Measurements from ENCODE around the gene ZNF831. TPM values are rescaled to one million over a fixed set of nuclear protein-coding genes. Genes with fewer than 3 reads are reported as not detected.

The ZNF831 gene
- total and polyA plus RNA-seq, 10 of the 15 experiments (the other 5 are each of a cell fraction or from before 2014, with no cell fraction given), result 0.01 to 0.97 (median 0.23) TPM

- ChIA-PET RAD21 (ENCODE audit: unreplicated experiment) (no interaction called here), POLR2A (no interaction called here), CTCF (interaction anchor here (0.9 kb wide), 1 partner anchor 9 kb away, joined by 3 read pairs; no protein-coding TSS in a partner anchor), SMC1A (ENCODE audit: uncharacterized antibody, unreplicated experiment) (no interaction called here)
- Histone ChIP-seq H3K9ac (ENCODE audit: control insufficient read depth, insufficient read depth, low read length) (no peak overlapping the region), H3K4me2 (ENCODE audit: control insufficient read depth, insufficient read depth) (no peak overlapping the region), H3K9me3 (replicated peaks; ENCODE audit: control insufficient read depth, insufficient read depth, low read length) (no peaks in the 10 kb centered on the region), H3K4me3 (no peak overlapping the region), H3K36me3 (ENCODE audit: control insufficient read depth in 2 of 2, insufficient read depth in 2 of 2, low read length in 1 of 2) (no peaks in the 10 kb centered on the region), H3K27ac (ENCODE audit: control insufficient read depth, insufficient read depth) (no peak overlapping the region), H3K4me1 (ENCODE audit: control insufficient read depth, insufficient read depth, low read length) (no peaks in the 10 kb centered on the region), H4K20me1 (ENCODE audit: control insufficient read depth, insufficient read depth) (no peaks in the 10 kb centered on the region), H3K27me3 (replicated peaks in 1 of 2; ENCODE audit: control insufficient read depth in 2 of 2, insufficient read depth in 2 of 2, low read length in 1 of 2) (peaks cover 2 to 3% of the 10 kb centered on the region in 2 experiments; a peak in 2 of 4 replicates), H3K79me2 (ENCODE audit: control insufficient read depth, insufficient read depth, low read length) (no peaks in the 10 kb centered on the region), H2AFZ (ENCODE audit: control insufficient read depth, low read depth, low read length) (no peak overlapping the region)
- in situ Hi-C loops (cut with MboI), result no loop called here
- ATAC-seq, result no peak
- no TSS peak for BruUV-seq (replicated peaks)
- intact Hi-C loops (cut with micrococcal nuclease; ENCODE audit: unreplicated experiment), result no loop called here
- FAIRE-seq, result no peak
- no peak for TF ChIP-seq MTA2 (IDR thresholded peaks at IDR 0.05; ENCODE audit: low read depth)
- TF ChIP-seq NBN (IDR thresholded peaks at IDR 0.05), result no peak
- TF ChIP-seq, protein P1, sequence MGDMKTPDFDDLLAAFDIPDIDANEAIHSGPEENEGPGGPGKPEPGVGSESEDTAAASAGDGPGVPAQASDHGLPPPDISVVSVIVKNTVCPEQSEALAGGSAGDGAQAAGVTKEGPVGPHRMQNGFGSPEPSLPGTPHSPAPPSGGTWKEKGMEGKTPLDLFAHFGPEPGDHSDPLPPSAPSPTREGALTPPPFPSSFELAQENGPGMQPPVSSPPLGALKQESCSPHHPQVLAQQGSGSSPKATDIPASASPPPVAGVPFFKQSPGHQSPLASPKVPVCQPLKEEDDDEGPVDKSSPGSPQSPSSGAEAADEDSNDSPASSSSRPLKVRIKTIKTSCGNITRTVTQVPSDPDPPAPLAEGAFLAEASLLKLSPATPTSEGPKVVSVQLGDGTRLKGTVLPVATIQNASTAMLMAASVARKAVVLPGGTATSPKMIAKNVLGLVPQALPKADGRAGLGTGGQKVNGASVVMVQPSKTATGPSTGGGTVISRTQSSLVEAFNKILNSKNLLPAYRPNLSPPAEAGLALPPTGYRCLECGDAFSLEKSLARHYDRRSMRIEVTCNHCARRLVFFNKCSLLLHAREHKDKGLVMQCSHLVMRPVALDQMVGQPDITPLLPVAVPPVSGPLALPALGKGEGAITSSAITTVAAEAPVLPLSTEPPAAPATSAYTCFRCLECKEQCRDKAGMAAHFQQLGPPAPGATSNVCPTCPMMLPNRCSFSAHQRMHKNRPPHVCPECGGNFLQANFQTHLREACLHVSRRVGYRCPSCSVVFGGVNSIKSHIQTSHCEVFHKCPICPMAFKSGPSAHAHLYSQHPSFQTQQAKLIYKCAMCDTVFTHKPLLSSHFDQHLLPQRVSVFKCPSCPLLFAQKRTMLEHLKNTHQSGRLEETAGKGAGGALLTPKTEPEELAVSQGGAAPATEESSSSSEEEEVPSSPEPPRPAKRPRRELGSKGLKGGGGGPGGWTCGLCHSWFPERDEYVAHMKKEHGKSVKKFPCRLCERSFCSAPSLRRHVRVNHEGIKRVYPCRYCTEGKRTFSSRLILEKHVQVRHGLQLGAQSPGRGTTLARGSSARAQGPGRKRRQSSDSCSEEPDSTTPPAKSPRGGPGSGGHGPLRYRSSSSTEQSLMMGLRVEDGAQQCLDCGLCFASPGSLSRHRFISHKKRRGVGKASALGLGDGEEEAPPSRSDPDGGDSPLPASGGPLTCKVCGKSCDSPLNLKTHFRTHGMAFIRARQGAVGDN (IDR thresholded peaks at IDR 0.05), result no peak
- no peak for TF ChIP-seq IRF3 (IDR thresholded peaks at IDR 0.05)
- TF ChIP-seq JUND (IDR thresholded peaks at IDR 0.05; ENCODE audit: low read depth, low read length), result no peak
- TF ChIP-seq, protein P2, sequence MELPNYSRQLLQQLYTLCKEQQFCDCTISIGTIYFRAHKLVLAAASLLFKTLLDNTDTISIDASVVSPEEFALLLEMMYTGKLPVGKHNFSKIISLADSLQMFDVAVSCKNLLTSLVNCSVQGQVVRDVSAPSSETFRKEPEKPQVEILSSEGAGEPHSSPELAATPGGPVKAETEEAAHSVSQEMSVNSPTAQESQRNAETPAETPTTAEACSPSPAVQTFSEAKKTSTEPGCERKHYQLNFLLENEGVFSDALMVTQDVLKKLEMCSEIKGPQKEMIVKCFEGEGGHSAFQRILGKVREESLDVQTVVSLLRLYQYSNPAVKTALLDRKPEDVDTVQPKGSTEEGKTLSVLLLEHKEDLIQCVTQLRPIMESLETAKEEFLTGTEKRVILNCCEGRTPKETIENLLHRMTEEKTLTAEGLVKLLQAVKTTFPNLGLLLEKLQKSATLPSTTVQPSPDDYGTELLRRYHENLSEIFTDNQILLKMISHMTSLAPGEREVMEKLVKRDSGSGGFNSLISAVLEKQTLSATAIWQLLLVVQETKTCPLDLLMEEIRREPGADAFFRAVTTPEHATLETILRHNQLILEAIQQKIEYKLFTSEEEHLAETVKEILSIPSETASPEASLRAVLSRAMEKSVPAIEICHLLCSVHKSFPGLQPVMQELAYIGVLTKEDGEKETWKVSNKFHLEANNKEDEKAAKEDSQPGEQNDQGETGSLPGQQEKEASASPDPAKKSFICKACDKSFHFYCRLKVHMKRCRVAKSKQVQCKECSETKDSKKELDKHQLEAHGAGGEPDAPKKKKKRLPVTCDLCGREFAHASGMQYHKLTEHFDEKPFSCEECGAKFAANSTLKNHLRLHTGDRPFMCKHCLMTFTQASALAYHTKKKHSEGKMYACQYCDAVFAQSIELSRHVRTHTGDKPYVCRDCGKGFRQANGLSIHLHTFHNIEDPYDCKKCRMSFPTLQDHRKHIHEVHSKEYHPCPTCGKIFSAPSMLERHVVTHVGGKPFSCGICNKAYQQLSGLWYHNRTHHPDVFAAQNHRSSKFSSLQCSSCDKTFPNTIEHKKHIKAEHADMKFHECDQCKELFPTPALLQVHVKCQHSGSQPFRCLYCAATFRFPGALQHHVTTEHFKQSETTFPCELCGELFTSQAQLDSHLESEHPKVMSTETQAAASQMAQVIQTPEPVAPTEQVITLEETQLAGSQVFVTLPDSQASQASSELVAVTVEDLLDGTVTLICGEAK (IDR thresholded peaks at IDR 0.05; ENCODE audit: borderline replicate concordance), result peak; percentile 76
- no peak for DNase-seq (ENCODE audit: low read depth, low spot score)
- WGBS (ENCODE audit: insufficient coverage, insufficient replicate concordance, low lambda C conversion rate, missing lambda C conversion rate), result 42% methylated on average over 1 of the region's 1 CpG
Measured at GRCh38 chr20:59230385-59230784, 66.8 kb downstream of the ZNF831 start.

All from GM12878 (cell line).